AG04450 (cell line): ENCODE data around the gene DCXR. TPM values are rescaled to one million over a fixed set of nuclear protein-coding genes. Genes with fewer than 3 reads are reported as not detected.

Experiments used
- CTCF ChIA-PET: fragments of 300-600, 350-600 bp; formaldehyde crosslinking; extraction: SDS; loops from one replicate; lab custom pipeline; 2022; ENCODE audit warnings: antibody characterized with exemption, inconsistent platforms; lab: Charles Lee
- POLR2A ChIA-PET: fragments of 350-600 bp; formaldehyde crosslinking; extraction: SDS; loops from one replicate; lab custom pipeline; 2021; ENCODE audit warnings: antibody characterized with exemption, inconsistent platforms; lab: Yijun Ruan, JAX
- DNase-seq: peaks from one replicate; pipeline ENCODE4 v3.0.0-alpha.2; 2011; ENCODE audit warnings: low read depth, low spot score
- H3K27ac ChIP-seq: one replicate; pipeline ENCODE4 v1.5.1; 2012; ENCODE audit warnings: low read depth, low read length, control low read depth
- H3K27me3 ChIP-seq: one replicate; pipeline ENCODE4 v1.6.0; 2012; ENCODE audit warnings: low read length; ENCODE audit not compliant: control insufficient read depth, insufficient read depth
- H3K4me3 ChIP-seq: 2 replicates; pipeline ENCODE4 v1.5.1; 2011; ENCODE audit warnings: mild to moderate bottlenecking, low read depth, low read length, control low read depth
- H3K9me3 ChIP-seq: 2 replicates; pipeline ENCODE4 v1.5.1; 2012; ENCODE audit warnings: low read length; ENCODE audit not compliant: control insufficient read depth, insufficient read depth
- CTCF ChIP-seq: IDR thresholded peaks from 2 replicates; pipeline ENCODE4 v1.5.1; 2011; ENCODE audit warnings: low read depth, low read length, control low read depth, inconsistent platforms
- polyA plus RNA-seq: library from polyadenylated mRNA; depleted of rRNA; stranded (reverse); fragments of >200 nt; gene quantifications from 2 replicates; pipeline ENCODE4 v1.2.3, GENCODE V29; 2011

The DCXR gene
- polyA plus RNA-seq, 1 experiment: 35.5 TPM

- H3K27me3 ChIP-seq: no peaks in the 10 kb centered on the region
- POLR2A ChIA-PET: interaction anchor here (1.1 kb wide), 1 partner anchor 50 kb away, joined by 3 read pairs; no protein-coding TSS in a partner anchor
- no peaks in the 10 kb centered on the region; the same call in 1 of the 2 replicates for H3K9me3 ChIP-seq
- CTCF ChIA-PET: interaction anchor here (1.5 to 1.9 kb wide), 2 partner anchors 12 to 124 kb away, joined by 4 to 21 read pairs; no protein-coding TSS in a partner anchor
- peak within 1 kb of the TSS; percentile 57 for H3K4me3 ChIP-seq
- H3K27ac ChIP-seq: peak within 1 kb of the TSS; percentile 52
- DNase-seq: no peak
- no peak for TF ChIP-seq CTCF
Measured at GRCh38 chr17:82031303-82031884, 6.1 kb downstream of the DCXR start, which contains the start of gene RAC3. RAC3 (plus strand) TSS chr17:82031678; CDS start chr17:82031762, 84 bp downstream.

- peak; percentile 51 for DNase-seq
- ChIA-PET CTCF (interaction anchor here (0.5 to 1.9 kb wide), 16 partner anchors 8 to 227 kb away, joined by 3 to 21 read pairs (median 4); no protein-coding TSS in a partner anchor), POLR2A (interaction anchor here (0.7 kb wide), 1 partner anchor 67 kb away, joined by 3 read pairs; the partner anchor contains the start of gene FASN)
- Histone ChIP-seq H3K9me3 (no peaks in the 10 kb centered on the region; the same call in 1 of the 2 replicates), H3K27ac (peak overlapping the region; percentile 52), H3K4me3 (peak overlapping the region; percentile 56), H3K27me3 (no peaks in the 10 kb centered on the region)
- TF ChIP-seq CTCF: peak; percentile 58
Measured at GRCh38 chr17:82030470-82031302, 6.8 kb downstream of the DCXR start.

- ChIA-PET POLR2A (interaction anchor here (0.7 kb wide), 1 partner anchor 68 kb away, joined by 3 read pairs; the partner anchor contains the start of gene FASN), CTCF (interaction anchor here (0.5 to 1.9 kb wide), 14 partner anchors 9 to 207 kb away, joined by 3 to 21 read pairs (median 4); no protein-coding TSS in a partner anchor)
- no peak for TF ChIP-seq CTCF
- H3K27me3 ChIP-seq: no peaks in the 10 kb centered on the region
- no peaks in the 10 kb centered on the region; the same call in 1 of the 2 replicates for H3K9me3 ChIP-seq
- no peak overlapping the region for H3K4me3 ChIP-seq
- DNase-seq: no peak
- no peak overlapping the region for H3K27ac ChIP-seq
Measured at GRCh38 chr17:82029990-82030469, 7.5 kb downstream of the DCXR start.

- Histone ChIP-seq H3K4me3 (no peak overlapping the region), H3K27me3 (no peaks in the 10 kb centered on the region), H3K27ac (no peak overlapping the region), H3K9me3 (no peaks in the 10 kb centered on the region; the same call in 1 of the 2 replicates)
- CTCF ChIA-PET: interaction anchor here (0.6 to 1.7 kb wide), 4 partner anchors 8 to 308 kb away, joined by 3 to 7 read pairs (median 3); partner anchors contain the start of gene DCXR
- DNase-seq: no peak
- no peak for TF ChIP-seq CTCF
- POLR2A ChIA-PET: no interaction called here
Measured at GRCh38 chr17:82029391-82029790, 8.1 kb downstream of the DCXR start.
